ENCODE measurements around the gene CKAP2L.

DNA sequence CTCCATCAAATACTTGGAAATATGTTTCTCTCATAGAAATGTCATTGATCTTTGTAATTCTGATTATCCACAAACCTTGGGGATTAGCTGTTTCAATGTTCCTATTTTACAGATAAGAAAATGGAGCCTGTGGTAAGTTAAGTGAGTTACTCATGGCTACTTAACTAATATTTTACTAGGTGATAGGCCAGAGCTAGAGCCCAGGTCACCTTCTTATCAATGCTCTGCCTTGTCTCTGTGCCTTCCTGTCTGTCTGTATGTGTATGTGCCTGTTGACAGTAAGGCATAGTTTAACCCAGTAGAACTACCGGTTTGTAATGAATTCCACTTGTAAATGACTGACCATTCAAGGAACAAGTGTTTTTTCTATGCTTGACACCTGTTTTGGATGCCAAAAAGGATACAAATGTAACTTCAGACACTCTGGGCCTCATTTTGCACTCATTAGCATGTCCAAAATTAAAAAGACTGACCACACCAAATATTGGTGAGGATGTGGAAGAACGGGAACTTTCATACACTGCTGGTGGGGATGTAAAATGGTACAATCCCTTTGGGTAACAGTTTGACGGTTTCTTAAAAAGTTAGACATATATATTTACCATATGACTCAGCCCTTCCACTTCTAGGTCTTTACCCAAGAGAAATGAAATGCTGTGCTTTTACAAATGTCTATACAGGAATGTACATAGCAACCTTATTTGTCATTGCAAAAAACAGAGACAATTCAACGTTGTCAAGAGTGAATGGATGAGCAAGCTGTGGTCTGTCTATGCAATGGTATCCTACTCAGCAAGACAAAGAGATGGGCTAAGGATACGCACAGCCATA lies 39.5 kb upstream of the CKAP2L start:
- TF ChIP-seq TAF1 (IDR thresholded peaks at IDR 0.05; ENCODE audit: low read depth) (no peak), POLR2AphosphoS5 (IDR thresholded peaks at IDR 0.05) (no peak), CTCF (IDR thresholded peaks at IDR 0.05; ENCODE audit: poor library complexity, severe bottlenecking) (no peak), EZH2 (IDR thresholded peaks at IDR 0.05; ENCODE audit: borderline replicate concordance, insufficient read depth, low read length, poor library complexity, severe bottlenecking) (no peak), SMC3 (conservative IDR thresholded peaks at IDR 0.05; ENCODE audit: poor library complexity) (no peak), EP300 (conservative IDR thresholded peaks at IDR 0.05; ENCODE audit: poor library complexity, severe bottlenecking) (no peak), RAD21 (conservative IDR thresholded peaks at IDR 0.05) (no peak)
- TF ChIP-seq, protein P1, sequence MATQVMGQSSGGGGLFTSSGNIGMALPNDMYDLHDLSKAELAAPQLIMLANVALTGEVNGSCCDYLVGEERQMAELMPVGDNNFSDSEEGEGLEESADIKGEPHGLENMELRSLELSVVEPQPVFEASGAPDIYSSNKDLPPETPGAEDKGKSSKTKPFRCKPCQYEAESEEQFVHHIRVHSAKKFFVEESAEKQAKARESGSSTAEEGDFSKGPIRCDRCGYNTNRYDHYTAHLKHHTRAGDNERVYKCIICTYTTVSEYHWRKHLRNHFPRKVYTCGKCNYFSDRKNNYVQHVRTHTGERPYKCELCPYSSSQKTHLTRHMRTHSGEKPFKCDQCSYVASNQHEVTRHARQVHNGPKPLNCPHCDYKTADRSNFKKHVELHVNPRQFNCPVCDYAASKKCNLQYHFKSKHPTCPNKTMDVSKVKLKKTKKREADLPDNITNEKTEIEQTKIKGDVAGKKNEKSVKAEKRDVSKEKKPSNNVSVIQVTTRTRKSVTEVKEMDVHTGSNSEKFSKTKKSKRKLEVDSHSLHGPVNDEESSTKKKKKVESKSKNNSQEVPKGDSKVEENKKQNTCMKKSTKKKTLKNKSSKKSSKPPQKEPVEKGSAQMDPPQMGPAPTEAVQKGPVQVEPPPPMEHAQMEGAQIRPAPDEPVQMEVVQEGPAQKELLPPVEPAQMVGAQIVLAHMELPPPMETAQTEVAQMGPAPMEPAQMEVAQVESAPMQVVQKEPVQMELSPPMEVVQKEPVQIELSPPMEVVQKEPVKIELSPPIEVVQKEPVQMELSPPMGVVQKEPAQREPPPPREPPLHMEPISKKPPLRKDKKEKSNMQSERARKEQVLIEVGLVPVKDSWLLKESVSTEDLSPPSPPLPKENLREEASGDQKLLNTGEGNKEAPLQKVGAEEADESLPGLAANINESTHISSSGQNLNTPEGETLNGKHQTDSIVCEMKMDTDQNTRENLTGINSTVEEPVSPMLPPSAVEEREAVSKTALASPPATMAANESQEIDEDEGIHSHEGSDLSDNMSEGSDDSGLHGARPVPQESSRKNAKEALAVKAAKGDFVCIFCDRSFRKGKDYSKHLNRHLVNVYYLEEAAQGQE (IDR thresholded peaks at IDR 0.05; ENCODE audit: borderline replicate concordance): no peak
